Stomach (tissue), 4 donors: ENCODE measurements around the gene ZNF414.

Experiments
- EP300 ChIP-seq: sonication (generic); formaldehyde crosslinking; IDR thresholded peaks from one replicate; pipeline ENCODE4 v1.6.1; 2017; ENCODE audit warnings: antibody characterized with exemption
- POLR2A ChIP-seq, 4 donors: fragments of 450-650 bp; IDR thresholded peaks; one replicate each; pipeline ENCODE4 v1.6.1; 2016; ENCODE audit warnings: antibody characterized with exemption in 4 of 4, control low read depth in 2 of 4, mild to moderate bottlenecking in 1 of 4, moderate library complexity in 1 of 4
- POLR2AphosphoS5 ChIP-seq, 3 donors: sonication (generic); formaldehyde crosslinking; IDR thresholded peaks; one replicate each; pipeline ENCODE4 v1.6.1; 2016; ENCODE audit warnings: antibody characterized with exemption in 3 of 3
- TF ChIP-seq, protein P1 (sequence below), 7 experiments: fragments of 450-650 bp in 4 of 7; fragments of 200-600 bp in 3 of 7; sonication (generic) in 3 of 7; IDR thresholded peaks; one replicate each; pipeline ENCODE4 v1.5.1; 2016 to 2019; ENCODE audit warnings: antibody characterized with exemption in 7 of 7, control low read depth in 2 of 7, mild to moderate bottlenecking in 1 of 7

- TF ChIP-seq, protein P1, sequence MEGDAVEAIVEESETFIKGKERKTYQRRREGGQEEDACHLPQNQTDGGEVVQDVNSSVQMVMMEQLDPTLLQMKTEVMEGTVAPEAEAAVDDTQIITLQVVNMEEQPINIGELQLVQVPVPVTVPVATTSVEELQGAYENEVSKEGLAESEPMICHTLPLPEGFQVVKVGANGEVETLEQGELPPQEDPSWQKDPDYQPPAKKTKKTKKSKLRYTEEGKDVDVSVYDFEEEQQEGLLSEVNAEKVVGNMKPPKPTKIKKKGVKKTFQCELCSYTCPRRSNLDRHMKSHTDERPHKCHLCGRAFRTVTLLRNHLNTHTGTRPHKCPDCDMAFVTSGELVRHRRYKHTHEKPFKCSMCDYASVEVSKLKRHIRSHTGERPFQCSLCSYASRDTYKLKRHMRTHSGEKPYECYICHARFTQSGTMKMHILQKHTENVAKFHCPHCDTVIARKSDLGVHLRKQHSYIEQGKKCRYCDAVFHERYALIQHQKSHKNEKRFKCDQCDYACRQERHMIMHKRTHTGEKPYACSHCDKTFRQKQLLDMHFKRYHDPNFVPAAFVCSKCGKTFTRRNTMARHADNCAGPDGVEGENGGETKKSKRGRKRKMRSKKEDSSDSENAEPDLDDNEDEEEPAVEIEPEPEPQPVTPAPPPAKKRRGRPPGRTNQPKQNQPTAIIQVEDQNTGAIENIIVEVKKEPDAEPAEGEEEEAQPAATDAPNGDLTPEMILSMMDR (IDR thresholded peaks at IDR 0.05), result no peak
- TF ChIP-seq EP300 (no peak), POLR2AphosphoS5 (IDR thresholded peaks at IDR 0.05) (no peak), POLR2A (IDR thresholded peaks at IDR 0.05) (no peak)
These were observed 50.6 kb downstream of the ZNF414 start for GRCh38 chr19:8463365-8463764.
